ENCODE data around the gene MRC1.

- TF ChIP-seq CTCF (IDR thresholded peaks at IDR 0.05; ENCODE audit: low read depth, low read length), result no peak
- TF ChIP-seq POLR2A (IDR thresholded peaks at IDR 0.05; ENCODE audit: extremely low read depth, insufficient read length), result no peak
- no peak for TF ChIP-seq MYC (IDR thresholded peaks at IDR 0.05; ENCODE audit: low read depth, low read length)
- TF ChIP-seq MAX (IDR thresholded peaks at IDR 0.05; ENCODE audit: low read depth, low read length), result no peak
Observed at GRCh38 chr10:17802350-17802749, 6.8 kb upstream of the MRC1 start.

Measured in NB4 (cell line).